GM12878 (cell line): ENCODE measurements around the gene CNTN4.

Experiments
- ATF2 ChIP-seq: IDR thresholded peaks from 2 replicates; pipeline ENCODE4 v1.6.1; 2012; ENCODE audit warnings: low read length, inconsistent platforms
- CTCF ChIP-seq, 3 experiments: IDR thresholded peaks in 2 of 3; conservative IDR thresholded peaks in 1 of 3; 2 replicates each; pipeline ENCODE4 v1.5.1; 2011; ENCODE audit warnings: low read depth in 3 of 3, low read length in 3 of 3, mild to moderate bottlenecking in 3 of 3, control low read depth in 2 of 3, moderate library complexity in 2 of 3, inconsistent platforms in 1 of 3, mixed read lengths in 1 of 3; ENCODE audit not compliant: control insufficient read depth in 2 of 3, insufficient read depth in 1 of 3; ENCODE audit errors: extremely low read depth in 1 of 3
- FOXM1 ChIP-seq: IDR thresholded peaks from 2 replicates; pipeline ENCODE4 v1.6.1; 2012; ENCODE audit warnings: low read depth, mild to moderate bottlenecking, inconsistent platforms, low read length, moderate library complexity
- POLR2A ChIP-seq: IDR thresholded peaks from 2 replicates; pipeline ENCODE4 v1.6.1; 2011; ENCODE audit warnings: low read depth, mild to moderate bottlenecking, low read length
- POLR2AphosphoS5 ChIP-seq: IDR thresholded peaks from 2 replicates; pipeline ENCODE4 v1.6.1; 2011; ENCODE audit warnings: mild to moderate bottlenecking, low read length, inconsistent platforms
- RBBP5 ChIP-seq: fragments of 200-600 bp; sonication (generic); conservative IDR thresholded peaks from 2 replicates; pipeline ENCODE4 v1.6.1; 2016
- SREBF2 ChIP-seq: IDR thresholded peaks from 2 replicates; pipeline ENCODE4 v1.6.1; 2012; ENCODE audit warnings: mild to moderate bottlenecking, low read length
- TCF12 ChIP-seq: IDR thresholded peaks from 2 replicates; pipeline ENCODE4 v1.6.1; 2011; ENCODE audit warnings: low read depth, mild to moderate bottlenecking, low read length

GRCh38 chr3:2985479-2985878, 886.8 kb downstream of the CNTN4 start:
- no peak for TF ChIP-seq FOXM1
- no peak for TF ChIP-seq SREBF2
- no peak for TF ChIP-seq CTCF (IDR thresholded peaks at IDR 0.05 in 2 of 3, conservative IDR thresholded peaks at IDR 0.05 in 1 of 3; ENCODE audit: control insufficient read depth in 2 of 3, extremely low read depth in 1 of 3, insufficient read depth in 1 of 3, low read depth in 3 of 3, low read length in 3 of 3)
- no peak for TF ChIP-seq TCF12
- TF ChIP-seq RBBP5: no peak
- TF ChIP-seq POLR2AphosphoS5: no peak
- TF ChIP-seq ATF2: no peak
- no peak for TF ChIP-seq POLR2A
